Neutrophil (primary cell): ENCODE data around the gene SH3GL3.

ENCODE experiments used
- H3K27ac ChIP-seq: fragments of 200-600 bp; sonication (generic); 2 replicates; pipeline ENCODE4 v1.5.1; 2016; ENCODE audit warnings: mild to moderate bottlenecking, moderate library complexity
- H3K27me3 ChIP-seq: fragments of 200-600 bp; sonication (generic); 2 replicates; pipeline ENCODE4 v1.6.0; 2016; ENCODE audit warnings: mild to moderate bottlenecking
- H3K36me3 ChIP-seq: fragments of 200-600 bp; sonication (generic); 2 replicates; pipeline ENCODE4 v1.5.1; 2017
- H3K4me1 ChIP-seq, 2 experiments: fragments of 200-600 bp in 1 of 2; sonication (generic) in 1 of 2; 1 replicate in 1 of 2; 2 replicates in 1 of 2; pipeline versions ENCODE4 v1.5.1 to v1.6.1; 2013 to 2016; ENCODE audit warnings: low read depth in 1 of 2, low read length in 1 of 2, mild to moderate bottlenecking in 1 of 2, moderate library complexity in 1 of 2; ENCODE audit not compliant: control insufficient read depth in 1 of 2, insufficient read depth in 1 of 2
- H3K4me3 ChIP-seq, 2 experiments: fragments of 200-600 bp in 1 of 2; sonication (generic) in 1 of 2; 1 replicate in 1 of 2; 2 replicates in 1 of 2; pipeline ENCODE4 v1.5.1; 2013 to 2016; ENCODE audit warnings: low read depth in 1 of 2, low read length in 1 of 2, mild to moderate bottlenecking in 1 of 2, moderate library complexity in 1 of 2
- H3K9me3 ChIP-seq: fragments of 200-600 bp; sonication (generic); 2 replicates; pipeline ENCODE4 v1.5.1; 2016
- CTCF ChIP-seq: fragments of 200-600 bp; sonication (generic); IDR thresholded peaks from 2 replicates; pipeline ENCODE4 v1.5.1; 2016; ENCODE audit warnings: antibody characterized with exemption

The SH3GL3 gene

GRCh38 chr15:83446417-83446816 is 724 bp upstream of the SH3GL3 start:
- H3K4me1 ChIP-seq: peaks cover 0 to 8% of the 10 kb centered on the region in 2 experiments
- H3K9me3 ChIP-seq: no peaks in the 10 kb centered on the region
- H3K27ac ChIP-seq: no peak overlapping the region
- H3K4me3 ChIP-seq: no peak overlapping the region
- TF ChIP-seq CTCF: no peak
- peaks cover 62% of the 10 kb centered on the region for H3K27me3 ChIP-seq
- no peaks in the 10 kb centered on the region for H3K36me3 ChIP-seq

GRCh38 chr15:83449250-83449671 is 2.1 kb downstream of the SH3GL3 start:
- Histone ChIP-seq H3K4me1 (peaks cover 0 to 8% of the 10 kb centered on the region in 2 experiments), H3K9me3 (no peaks in the 10 kb centered on the region), H3K27ac (no peak overlapping the region), H3K36me3 (no peaks in the 10 kb centered on the region), H3K4me3 (no peak overlapping the region), H3K27me3 (peaks cover 60% of the 10 kb centered on the region)
- TF ChIP-seq CTCF: no peak

GRCh38 chr15:83449937-83450506 is 2.9 kb downstream of the SH3GL3 start:
- Histone ChIP-seq H3K4me3 (no peak overlapping the region), H3K36me3 (no peaks in the 10 kb centered on the region), H3K4me1 (peaks cover 0 to 8% of the 10 kb centered on the region in 2 experiments), H3K27ac (no peak overlapping the region), H3K9me3 (no peaks in the 10 kb centered on the region), H3K27me3 (peaks cover 55% of the 10 kb centered on the region)
- TF ChIP-seq CTCF: no peak

- Histone ChIP-seq H3K4me1 (no peaks in the 10 kb centered on the region), H3K9me3 (no peaks in the 10 kb centered on the region), H3K27ac (no peak overlapping the region), H3K36me3 (no peaks in the 10 kb centered on the region), H3K4me3 (no peak overlapping the region), H3K27me3 (no peaks in the 10 kb centered on the region)
- TF ChIP-seq CTCF: no peak
Measured at GRCh38 chr15:83457149-83457548, 10.0 kb downstream of the SH3GL3 start.

GRCh38 chr15:83458381-83458780 is 11.2 kb downstream of the SH3GL3 start:
- H3K4me1 ChIP-seq: no peaks in the 10 kb centered on the region
- no peak overlapping the region for H3K4me3 ChIP-seq
- no peaks in the 10 kb centered on the region for H3K9me3 ChIP-seq
- TF ChIP-seq CTCF: no peak
- H3K27me3 ChIP-seq: no peaks in the 10 kb centered on the region
- H3K36me3 ChIP-seq: no peaks in the 10 kb centered on the region
- no peak overlapping the region for H3K27ac ChIP-seq

- Histone ChIP-seq H3K9me3 (no peaks in the 10 kb centered on the region), H3K4me3 (no peak overlapping the region), H3K27me3 (no peaks in the 10 kb centered on the region), H3K27ac (no peak overlapping the region), H3K4me1 (no peaks in the 10 kb centered on the region), H3K36me3 (no peaks in the 10 kb centered on the region)
- no peak for TF ChIP-seq CTCF
Measured at GRCh38 chr15:83462026-83462425, 14.9 kb downstream of the SH3GL3 start.
